ENCODE data around the gene IPO9. TPM values are rescaled to one million over a fixed set of nuclear protein-coding genes. Genes with fewer than 3 reads are reported as not detected.

Gene IPO9
- polyA plus RNA-seq, 1 donor (not counting 4 experiments of a cell fraction or from before 2014, with no cell fraction given): 38.9 TPM

DNA sequence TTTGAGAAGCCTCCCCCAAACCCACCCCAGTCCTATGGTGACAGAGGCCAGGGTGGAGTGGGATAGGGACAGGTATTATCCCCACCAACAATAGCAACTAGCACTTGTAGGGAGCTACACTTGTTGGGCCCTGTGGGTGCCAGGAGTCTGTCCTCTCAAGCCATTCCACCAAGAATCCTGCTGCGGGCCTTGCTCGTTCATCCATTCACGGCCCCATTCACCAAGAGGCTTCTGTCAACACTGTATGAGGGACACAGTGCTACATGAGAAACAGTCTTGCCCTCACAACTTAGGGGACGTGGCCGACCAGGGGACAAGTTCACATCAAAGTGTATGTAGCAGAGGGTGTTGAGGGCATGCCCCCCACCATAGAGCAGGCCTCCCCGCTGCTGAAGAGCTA lies 78.7 kb downstream of the IPO9 start:
- FAIRE-seq: no peak

DNA sequence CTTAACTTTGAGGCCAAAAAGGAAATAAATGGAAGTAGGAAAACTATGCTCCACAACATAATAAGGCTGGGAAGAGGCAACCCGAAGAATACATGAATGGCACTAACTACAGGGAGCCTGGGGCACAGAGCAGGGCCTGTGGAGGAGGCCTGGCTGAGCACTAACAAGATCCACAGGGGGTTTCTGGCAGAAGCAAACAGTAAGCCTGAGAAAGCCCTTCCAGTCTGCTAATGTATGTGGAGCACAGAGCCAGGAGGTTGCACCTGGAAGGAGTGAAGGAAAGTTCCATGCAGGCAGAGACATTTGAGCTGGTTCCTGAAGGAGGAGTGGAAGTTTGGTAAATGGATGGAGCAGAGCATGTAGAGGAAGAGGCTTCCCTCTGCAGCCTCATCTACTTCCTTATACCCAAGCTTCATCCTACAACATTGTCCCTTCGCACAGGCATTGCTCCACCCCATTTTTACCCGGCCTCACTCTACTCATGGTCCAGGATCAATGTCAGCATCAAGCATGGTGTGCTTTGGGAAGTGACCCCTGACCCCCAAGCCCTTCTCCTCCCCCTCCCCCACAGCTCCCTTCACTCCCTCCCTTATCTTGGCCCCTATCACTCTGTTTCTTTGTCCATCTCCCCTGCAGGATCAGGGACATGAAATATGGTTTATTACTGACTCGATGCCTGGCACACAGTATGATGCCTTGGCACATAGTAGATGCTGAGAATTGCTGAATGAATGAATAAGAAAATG lies 83.0 kb downstream of the IPO9 start:
- Histone ChIP-seq H3K27me3 (ENCODE audit: control insufficient read depth, extremely low read depth, insufficient read depth, low read length) (no peaks in the 10 kb centered on the region), H3K4me2 (ENCODE audit: control insufficient read depth, extremely low read depth, insufficient read depth, low read depth, low read length) (no peak overlapping the region), H3K9me1 (ENCODE audit: control insufficient read depth, extremely low read depth, insufficient read depth, low read length) (no peaks in the 10 kb centered on the region), H3K4me1 (ENCODE audit: control insufficient read depth, extremely low read depth, insufficient read depth, low read length) (peaks cover 2% of the 10 kb centered on the region), H3K4me3 (ENCODE audit: control insufficient read depth in 2 of 3, extremely low read depth in 1 of 3, insufficient read depth in 2 of 3, low read depth in 1 of 3, low read length in 3 of 3) (no peak overlapping the region), H3K79me2 (ENCODE audit: control insufficient read depth, insufficient read depth, low read length) (no peaks in the 10 kb centered on the region), H3K9me3 (ENCODE audit: control insufficient read depth, low read depth, low read length) (no peaks in the 10 kb centered on the region), H2AFZ (ENCODE audit: control insufficient read depth, low read length) (no peak overlapping the region), H3K9ac (ENCODE audit: control insufficient read depth, extremely low read depth, insufficient read depth, low read length) (no peak overlapping the region), H3K36me3 (ENCODE audit: control insufficient read depth in 2 of 2, extremely low read depth in 1 of 2, insufficient read depth in 2 of 2, low read length in 2 of 2) (no peaks in the 10 kb centered on the region), H4K20me1 (ENCODE audit: control insufficient read depth, extremely low read depth, insufficient read depth, low read length) (no peaks in the 10 kb centered on the region), H3K27ac (ENCODE audit: control insufficient read depth, insufficient read depth, low read length) (no peak overlapping the region)
- no peak for TF ChIP-seq EZH2 (IDR thresholded peaks at IDR 0.05; ENCODE audit: low read length)
- dilution Hi-C loops (cut with MboI; ENCODE audit: extremely low pct_ligation_motif_present, low sequenced_read_pairs): no loop called here
- FAIRE-seq (no peak), DNase-seq (ENCODE audit: low read depth, low spot score) (no peak)

More for the DNA sequence above, 78.7 kb downstream of the IPO9 start:
- H3K27me3 ChIP-seq (ENCODE audit: control insufficient read depth, extremely low read depth, insufficient read depth, low read length): no peaks in the 10 kb centered on the region
- H3K4me1 ChIP-seq (ENCODE audit: control insufficient read depth, extremely low read depth, insufficient read depth, low read length): peaks cover 21% of the 10 kb centered on the region
- no peaks in the 10 kb centered on the region for H3K9me3 ChIP-seq (ENCODE audit: control insufficient read depth, low read depth, low read length)
- no peaks in the 10 kb centered on the region for H3K79me2 ChIP-seq (ENCODE audit: control insufficient read depth, insufficient read depth, low read length)
- H4K20me1 ChIP-seq (ENCODE audit: control insufficient read depth, extremely low read depth, insufficient read depth, low read length): no peaks in the 10 kb centered on the region
- H3K27ac ChIP-seq (ENCODE audit: control insufficient read depth, insufficient read depth, low read length): no peak overlapping the region
- TF ChIP-seq EZH2 (IDR thresholded peaks at IDR 0.05; ENCODE audit: low read length) (no peak), CTCF (optimal IDR thresholded peaks at IDR 0.05 in 1 of 3, IDR thresholded peaks at IDR 0.05 in 1 of 3, conservative IDR thresholded peaks at IDR 0.05 in 1 of 3; ENCODE audit: extremely low read depth in 1 of 3, insufficient read depth in 2 of 3, low read length in 3 of 3) (no peak)
- no peak overlapping the region for H2AFZ ChIP-seq (ENCODE audit: control insufficient read depth, low read length)
- DNase-seq (ENCODE audit: low read depth, low spot score): no peak
- dilution Hi-C loops (cut with MboI; ENCODE audit: extremely low pct_ligation_motif_present, low sequenced_read_pairs): no loop called here
- no peak overlapping the region for H3K9ac ChIP-seq (ENCODE audit: control insufficient read depth, extremely low read depth, insufficient read depth, low read length)
- no peak overlapping the region for H3K4me3 ChIP-seq (ENCODE audit: control insufficient read depth in 2 of 3, extremely low read depth in 1 of 3, insufficient read depth in 2 of 3, low read depth in 1 of 3, low read length in 3 of 3)
- H3K9me1 ChIP-seq (ENCODE audit: control insufficient read depth, extremely low read depth, insufficient read depth, low read length): no peaks in the 10 kb centered on the region
- H3K4me2 ChIP-seq (ENCODE audit: control insufficient read depth, extremely low read depth, insufficient read depth, low read depth, low read length): no peak overlapping the region
- H3K36me3 ChIP-seq (ENCODE audit: control insufficient read depth in 2 of 2, extremely low read depth in 1 of 2, insufficient read depth in 2 of 2, low read length in 2 of 2): no peaks in the 10 kb centered on the region
